ENCODE measurements around the gene ABL1.

ABL1 gene

DNA sequence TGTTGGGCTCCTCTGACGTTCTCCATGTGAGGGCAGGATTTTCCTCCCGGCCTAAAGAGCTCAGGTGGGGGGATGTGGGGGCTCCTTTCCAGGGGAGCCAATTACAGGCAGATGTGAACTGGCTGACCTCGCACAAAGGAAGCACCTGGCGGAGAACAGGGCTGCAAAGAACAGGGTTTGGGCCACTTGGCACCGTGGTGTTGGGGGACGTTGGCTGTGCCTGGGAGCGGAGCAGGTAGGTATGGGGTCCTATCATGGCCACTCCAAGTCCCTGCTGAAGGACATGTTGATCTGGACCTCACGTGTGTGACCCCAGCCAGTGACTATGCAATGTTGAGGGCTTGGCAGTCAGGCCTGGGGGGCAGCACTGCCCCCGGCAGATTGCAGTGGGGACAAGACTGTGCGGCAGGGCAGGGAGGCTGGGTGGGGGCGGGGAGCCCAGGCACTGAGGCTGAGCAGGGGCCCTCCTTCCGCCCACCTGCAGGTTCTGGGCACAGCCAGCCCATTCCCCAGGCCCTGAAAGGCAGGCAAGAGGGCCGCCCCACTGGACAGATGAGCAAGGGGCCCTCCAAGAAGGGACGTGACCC, 84.6 kb downstream of the ABL1 start:
- no peak for DNase-seq (ENCODE audit: low spot score)

DNA sequence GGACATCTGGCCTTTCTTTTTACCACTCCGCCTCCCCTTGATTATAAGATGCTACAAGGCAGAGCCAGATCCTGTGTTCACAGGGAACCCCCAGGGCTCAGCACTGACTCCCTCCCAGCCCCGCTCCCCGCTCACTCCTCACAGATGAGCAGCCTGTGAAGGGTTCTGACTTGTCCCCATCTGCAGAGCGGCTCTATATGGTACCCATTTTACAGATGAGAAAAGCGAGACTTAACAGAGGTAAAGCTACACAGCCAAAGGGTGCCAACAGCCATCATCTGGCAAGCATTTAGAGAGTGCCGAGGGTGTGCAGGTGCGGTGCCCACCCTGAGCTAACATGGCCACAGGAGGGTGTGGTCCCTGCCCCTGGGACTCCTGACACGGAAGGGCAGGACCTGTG, 85.2 kb downstream of the ABL1 start:
- no peak for DNase-seq (ENCODE audit: low spot score)

- no peak for DNase-seq (ENCODE audit: low spot score)
These were observed 85.8 kb downstream of the ABL1 start for GRCh38 chr9:130920762-130921299.

DNA sequence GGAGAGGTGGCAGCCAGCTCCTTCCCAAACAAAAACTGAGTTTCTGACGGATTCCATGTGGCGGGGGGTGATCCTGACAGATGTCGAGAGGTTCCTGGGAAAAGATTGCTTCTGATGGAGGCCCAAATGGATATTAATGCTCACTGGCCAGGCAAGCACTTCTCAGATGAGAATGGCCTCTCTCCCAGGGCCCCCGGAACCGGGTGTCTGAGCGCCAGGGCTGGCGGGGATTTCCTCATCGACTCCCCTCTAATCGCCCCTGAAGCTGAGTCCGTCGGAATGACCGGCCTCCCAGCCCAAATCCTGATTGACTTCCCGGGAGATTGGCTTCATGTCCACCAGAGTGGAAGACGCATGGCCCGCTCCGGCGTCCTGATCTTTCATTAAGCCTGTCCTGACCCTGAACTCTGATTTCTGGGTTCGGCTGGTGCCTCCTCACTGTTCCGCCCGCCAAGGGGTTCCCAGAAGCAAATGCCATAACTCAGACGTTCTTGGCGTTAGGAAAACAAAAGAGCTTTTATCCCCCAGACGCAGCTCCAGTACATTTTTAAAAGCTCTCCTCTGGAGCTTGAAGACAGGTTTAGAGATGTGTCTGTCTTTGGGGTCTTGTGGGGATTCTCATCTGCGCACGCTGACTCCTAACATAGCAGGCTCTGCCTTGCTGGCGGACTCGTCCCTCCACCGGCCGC, 86.4 kb downstream of the ABL1 start:
- DNase-seq (ENCODE audit: low spot score), result no peak

DNA sequence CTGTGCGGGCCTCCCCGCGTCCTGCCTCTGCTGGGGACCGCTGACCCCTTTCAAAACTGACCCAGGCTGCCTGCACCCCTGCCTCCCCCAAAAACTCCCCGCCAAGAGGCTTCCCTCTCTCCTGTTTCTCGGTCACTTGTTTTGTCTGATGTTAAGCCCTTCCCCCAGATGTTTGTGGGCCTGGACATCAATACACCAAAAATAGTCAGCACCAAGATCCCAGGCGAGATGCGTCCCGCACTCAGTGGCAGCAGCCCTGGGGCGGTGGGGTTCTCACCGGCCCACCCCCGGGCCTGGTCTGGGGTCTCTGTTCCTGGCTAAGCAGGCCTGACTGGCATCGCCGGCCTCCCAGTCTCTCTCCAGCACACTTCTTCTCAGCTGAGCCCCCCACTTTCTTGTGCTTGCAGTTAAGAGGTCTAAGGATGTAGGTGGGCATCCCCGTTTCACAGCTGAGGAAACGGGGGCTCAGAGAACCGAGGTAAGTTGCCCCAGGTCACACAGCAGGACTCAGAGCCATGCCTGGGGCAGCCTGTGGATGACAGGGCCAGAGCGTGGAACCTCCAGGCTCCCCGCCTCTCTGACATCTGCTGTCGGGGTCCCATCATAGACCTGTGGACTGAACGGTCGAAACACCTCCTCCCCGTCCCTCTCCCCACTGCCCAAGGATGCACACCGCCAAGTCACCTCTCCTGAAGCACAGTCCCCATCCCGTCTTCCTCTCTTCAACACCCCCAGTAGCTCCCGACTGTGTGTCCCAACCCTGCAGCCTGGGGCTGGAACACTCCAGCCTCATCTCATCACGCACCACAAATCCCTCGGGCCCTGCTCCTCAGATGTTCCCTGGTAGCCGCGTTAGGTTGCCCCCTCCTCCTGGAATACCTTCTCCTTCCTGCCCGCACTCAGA, 87.2 kb downstream of the ABL1 start:
- DNase-seq (ENCODE audit: low spot score), result no peak

- no peak for DNase-seq (ENCODE audit: low spot score)
These were observed 88.0 kb downstream of the ABL1 start for GRCh38 chr9:130922893-130923610.

DNA sequence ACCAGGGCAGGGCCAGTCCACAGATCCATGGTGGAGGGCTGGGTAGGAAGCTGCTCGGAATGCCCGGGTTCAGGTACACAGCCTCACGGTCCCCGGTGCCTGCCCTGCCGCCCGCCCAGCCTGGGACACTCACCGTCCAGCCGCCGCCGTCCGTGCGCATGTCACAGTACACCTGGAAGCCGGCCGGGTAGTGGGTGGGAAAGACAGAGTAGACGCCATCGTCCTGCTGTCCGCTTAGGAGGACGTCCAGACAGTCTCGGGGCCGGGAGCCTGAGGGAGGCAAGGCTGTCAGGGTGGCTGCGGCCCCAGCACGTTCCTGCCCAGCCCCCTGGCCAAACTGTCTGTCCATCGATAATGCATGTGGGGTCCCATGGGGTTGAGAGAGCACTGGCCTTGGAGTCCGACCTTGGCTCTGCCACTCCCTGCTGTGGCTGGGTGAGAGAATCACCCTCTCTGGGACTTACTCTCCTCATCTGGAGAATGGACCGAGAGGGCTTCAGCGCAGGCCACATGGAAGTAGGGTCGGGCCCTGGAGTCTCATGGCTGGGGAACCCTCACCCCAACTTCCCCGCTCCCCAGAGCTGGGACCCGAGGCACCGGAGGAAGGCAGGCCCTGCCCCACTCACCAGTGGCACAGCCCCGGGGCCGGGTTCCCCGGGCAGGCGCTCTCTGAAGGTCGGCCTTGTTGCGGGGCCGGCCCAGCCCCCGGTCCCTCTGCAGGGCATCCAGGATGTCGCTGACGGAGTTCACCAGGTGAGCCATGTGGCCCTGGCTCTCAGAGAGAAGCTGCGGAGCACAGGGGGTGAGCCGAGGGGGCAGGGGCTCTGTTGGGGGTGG, 88.8 kb downstream of the ABL1 start:
- no peak for DNase-seq (ENCODE audit: low spot score)

GRCh38 chr9:130924448-130924788, 89.4 kb downstream of the ABL1 start:
- no peak for DNase-seq (ENCODE audit: low spot score)

DNA sequence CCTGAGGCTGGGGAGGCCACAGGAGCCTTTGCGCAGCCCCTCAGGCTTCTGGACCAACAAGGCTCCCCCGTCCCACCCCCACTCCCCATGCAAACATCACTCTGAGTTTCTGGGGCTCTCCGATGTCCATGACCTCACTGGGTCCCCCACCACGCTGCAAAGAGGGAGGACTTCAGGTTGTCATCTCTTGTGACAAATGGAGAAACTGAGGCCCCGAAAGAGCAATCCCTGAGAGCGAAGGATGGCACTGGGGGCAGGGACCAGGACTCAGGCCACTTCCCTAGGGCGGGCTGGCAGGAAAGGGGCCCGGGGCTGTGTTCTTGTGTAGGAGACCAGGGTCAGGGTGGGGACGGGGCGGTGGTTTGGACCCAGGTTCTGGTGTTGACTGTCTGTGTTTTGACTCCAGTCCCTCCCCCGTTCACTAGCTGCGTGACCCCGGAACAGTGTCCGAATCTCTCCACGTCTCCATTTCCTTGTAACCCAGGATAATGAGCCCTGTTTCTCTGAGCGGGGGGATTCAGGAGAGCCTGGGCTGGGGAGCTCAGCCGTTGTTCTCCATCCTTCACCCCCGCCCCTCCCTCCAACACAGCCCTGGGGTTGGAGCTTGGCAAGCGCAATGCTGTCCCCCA, 90.1 kb downstream of the ABL1 start:
- no peak for DNase-seq (ENCODE audit: low spot score)

- DNase-seq (ENCODE audit: low spot score), result no peak
These were observed 92.3 kb downstream of the ABL1 start for GRCh38 chr9:130927338-130927737.

GRCh38 chr9:130927995-130928900, 93.2 kb downstream of the ABL1 start:
- no peak for DNase-seq (ENCODE audit: low spot score)

DNA sequence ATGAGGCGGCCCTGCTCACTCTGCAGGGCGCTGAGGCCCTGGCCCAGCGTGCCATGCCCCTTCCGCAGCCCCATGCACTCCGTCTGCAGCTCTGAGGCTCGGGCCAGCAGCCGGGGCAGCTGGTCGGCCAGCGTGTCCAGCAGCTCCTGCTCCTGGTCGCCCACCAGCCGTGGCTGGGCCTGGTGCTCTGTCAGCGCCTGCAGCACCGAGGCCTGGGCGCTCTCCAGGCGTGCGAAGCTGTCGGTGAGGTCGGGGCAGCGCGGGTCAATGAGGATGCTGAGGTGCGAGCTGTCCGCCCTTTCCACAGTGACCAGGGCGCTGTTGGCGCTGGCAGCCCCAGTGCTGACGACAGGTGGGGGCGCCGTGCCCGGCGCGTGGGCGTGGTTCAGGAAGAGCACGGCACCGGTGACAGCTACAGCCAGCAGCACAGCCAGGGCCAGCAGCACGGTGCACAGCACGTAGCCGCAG, 94.6 kb downstream of the ABL1 start:
- no peak for DNase-seq (ENCODE audit: low spot score)

DNA sequence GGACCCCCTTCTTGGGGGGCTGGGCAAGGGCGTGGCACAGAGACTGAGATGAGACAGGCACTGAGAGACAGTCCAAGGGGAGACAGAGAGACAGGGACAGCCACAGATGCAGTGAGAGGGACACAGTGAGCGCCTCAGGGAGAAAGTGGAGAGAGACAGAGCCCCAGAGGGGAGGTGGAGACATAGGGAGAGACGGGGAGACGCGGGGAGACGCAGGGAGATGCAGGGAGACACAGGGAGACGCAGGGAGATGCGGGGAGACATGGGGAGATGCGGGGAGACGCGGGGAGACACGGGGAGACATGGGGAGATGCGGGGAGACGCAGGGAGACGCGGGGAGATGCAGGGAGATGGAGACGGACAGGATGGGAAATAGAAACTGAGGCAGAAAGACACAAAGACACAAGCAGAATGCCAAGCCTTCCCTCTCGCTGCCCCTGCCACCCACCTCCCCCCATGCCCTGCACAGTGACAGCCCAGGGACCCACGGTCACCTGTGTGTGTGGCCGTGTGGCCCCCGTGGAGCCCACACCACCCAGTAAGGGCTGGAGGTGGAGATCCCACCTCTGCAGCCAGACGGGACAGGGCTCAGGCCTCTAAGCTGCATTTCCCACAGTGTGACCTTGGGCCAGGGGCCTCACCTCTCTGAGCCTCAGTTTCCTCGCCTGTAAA, 95.2 kb downstream of the ABL1 start:
- DNase-seq (ENCODE audit: low spot score), result no peak

GRCh38 chr9:130930804-130931349, 95.8 kb downstream of the ABL1 start:
- no peak for DNase-seq (ENCODE audit: low spot score)

DNA sequence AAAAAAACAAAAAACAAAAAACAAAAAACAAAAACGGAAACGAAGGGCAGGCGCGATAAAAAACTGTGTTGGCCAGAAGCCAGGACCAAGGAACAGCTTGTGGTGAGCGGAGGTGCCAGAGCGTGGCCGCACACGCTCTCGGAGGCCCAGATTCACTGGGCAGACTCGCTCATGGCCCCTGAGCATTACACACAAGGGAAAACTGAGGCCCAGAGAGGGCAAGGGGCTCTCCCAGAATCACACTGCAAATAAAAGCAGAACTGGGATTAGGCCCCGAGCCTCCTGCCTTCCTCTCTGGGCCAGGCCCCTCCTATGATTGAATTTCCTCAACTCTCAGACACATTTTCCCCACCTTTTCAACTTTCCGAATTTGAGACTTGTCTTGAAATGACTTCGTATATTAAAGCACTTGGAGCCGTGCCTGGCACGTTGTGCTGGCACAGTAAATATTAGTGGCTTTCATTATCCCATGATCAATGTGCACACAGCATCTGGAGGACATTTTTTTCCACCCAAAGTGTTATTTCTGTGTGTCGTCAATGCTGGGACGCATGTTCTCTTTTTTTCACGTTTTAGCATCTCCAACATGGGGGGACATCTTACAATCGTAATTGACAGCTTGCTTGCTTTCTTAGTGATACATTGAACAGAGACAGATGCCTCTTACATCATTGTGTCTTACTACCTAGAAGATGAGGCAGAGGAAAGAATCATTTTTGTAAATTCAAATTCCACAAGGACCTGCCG, 96.6 kb downstream of the ABL1 start:
- DNase-seq (ENCODE audit: low spot score), result no peak

GRCh38 chr9:130932255-130933079, 97.4 kb downstream of the ABL1 start:
- DNase-seq (ENCODE audit: low spot score), result no peak

All from HuH-7.5 (cell line).